ENCODE results near the gene BRD3OS.

The BRD3OS gene

GRCh38 chr9:134007150-134007549 lies 18.1 kb upstream of the BRD3OS start:
- DNase-seq, result no peak

DNA sequence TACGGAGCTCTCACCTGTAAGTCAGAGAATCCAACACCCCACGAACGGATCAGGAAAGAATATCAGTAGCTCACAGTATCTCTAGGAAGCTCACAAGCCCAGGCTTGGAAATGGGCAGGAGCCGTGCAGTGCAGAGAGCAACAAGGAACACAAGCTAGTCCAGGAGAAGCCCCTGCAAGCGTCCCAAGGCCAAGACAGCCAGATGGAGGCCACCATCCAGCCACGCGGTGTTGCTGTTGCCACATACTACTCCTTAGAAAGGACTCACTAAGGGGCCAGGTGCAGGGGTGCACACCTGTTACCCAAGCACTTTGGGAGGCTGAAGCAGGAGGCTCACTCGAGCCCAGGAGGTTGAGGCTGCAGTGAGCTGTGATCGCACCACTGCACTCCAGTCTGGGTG lies 17.7 kb upstream of the BRD3OS start:
- DNase-seq, result no peak

DNA sequence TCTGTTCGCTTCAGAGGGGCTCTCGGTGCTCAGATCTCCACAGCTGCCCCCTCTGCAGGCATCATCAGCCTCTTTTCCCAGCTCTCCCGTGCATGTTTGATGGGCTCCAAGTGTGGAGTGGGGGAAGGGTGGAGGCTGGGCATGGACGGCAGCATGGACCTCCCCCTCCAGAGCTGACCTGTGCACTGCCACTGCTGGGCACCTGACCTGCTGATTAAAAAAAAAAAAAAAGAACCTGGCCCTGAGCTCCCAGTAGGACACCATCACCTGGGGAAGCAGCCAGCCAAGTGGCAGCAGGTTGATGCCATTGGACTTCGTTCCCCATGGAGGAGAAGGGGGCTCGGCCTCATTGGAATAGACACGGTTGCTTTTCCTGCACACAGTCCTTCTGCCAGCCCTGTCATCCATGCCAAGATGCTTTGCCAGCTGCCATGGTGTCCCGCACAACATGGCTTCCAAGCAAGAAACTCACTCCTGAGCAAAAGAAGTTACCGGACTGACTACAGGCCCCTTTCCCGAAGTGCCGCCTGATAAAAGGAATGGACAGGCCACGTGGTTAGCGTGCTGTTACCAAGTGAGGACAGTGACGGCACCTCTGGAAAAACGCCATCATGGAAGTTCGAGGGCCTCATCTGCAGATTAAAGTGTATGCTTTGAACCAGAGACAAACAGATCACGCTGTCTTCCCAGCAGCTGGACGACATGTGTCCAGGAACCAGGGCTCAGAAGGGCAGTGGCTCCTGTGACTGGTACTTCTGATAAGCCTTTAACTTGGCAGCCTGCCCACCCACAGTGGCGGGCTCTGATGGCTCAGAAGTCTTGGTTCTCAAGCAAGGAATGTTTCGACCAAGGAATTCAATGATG lies 14.7 kb upstream of the BRD3OS start:
- DNase-seq, result no peak

DNA sequence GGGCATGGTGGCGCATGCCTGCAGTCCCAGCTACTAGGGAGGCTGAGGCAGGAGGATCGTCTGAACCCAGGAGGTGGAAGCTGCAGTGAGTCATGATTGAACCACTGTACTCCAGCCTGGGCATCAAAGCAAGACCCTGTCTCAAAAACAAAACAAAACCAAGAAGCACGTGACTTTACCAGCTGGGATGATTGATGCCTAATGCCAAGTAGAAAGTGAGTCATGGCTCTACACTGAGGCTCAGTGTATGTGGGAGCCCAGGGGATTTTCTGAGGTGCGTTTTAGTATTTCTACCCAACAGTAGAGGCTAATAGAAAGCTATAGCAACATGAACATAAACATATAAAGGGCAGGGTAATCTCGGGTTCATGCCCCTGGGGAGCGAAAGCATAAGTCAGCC lies 13.9 kb upstream of the BRD3OS start:
- DNase-seq, result no peak

- peak; percentile 34 for DNase-seq
Observed at GRCh38 chr9:134014946-134015345, 10.3 kb upstream of the BRD3OS start.

GRCh38 chr9:134024214-134024792 lies 978 bp upstream of the BRD3OS start:
- DNase-seq, result no peak

DNA sequence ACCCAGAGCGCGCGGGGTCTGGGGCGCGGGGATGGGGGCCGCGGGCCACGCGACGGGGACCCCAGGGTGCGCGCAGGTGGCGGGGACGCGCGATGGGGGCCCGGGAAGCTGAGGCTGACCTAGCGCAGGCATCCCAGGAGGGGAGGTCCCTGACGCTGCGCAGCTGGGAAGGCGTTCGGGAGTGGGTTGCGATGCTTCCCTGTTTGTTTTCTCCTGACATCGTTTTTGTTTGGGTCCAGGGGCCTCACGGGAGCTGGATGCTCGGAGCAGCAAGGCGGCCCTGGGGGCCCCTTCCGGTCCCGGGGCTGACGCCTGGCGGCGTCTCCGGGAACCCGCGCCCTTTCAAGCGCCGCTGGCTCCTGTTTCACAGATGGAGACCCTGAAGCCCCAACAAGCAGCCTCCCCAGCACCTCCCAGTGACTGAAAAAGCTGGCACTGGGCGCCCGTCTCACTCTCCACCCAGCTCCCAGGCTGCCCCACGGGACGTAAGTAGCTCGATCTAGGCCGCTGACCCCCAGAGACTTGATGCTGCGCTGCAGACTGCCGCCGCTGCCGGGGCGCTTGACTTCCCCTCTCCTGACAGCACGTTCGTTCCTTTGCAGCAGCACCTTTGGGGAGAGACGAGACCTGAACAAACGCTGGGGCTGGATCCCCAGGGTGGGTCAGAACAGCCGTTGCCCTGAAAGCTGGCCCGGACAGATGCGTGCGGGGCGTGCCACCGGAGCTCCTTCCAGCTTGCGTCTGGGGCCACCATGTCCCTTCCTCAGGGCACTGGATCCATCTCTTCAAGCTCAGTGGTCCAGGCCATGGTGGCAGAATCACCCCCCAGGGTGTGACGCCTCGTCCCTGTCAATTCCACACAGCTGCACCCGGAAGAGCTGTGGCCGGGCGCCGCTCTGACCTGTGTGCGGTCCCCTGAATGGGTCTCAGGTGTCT lies 593 bp downstream of the BRD3OS start:
- DNase-seq, result no peak

GRCh38 chr9:134026581-134026980 lies 1.3 kb downstream of the BRD3OS start:
- DNase-seq, result no peak

DNA sequence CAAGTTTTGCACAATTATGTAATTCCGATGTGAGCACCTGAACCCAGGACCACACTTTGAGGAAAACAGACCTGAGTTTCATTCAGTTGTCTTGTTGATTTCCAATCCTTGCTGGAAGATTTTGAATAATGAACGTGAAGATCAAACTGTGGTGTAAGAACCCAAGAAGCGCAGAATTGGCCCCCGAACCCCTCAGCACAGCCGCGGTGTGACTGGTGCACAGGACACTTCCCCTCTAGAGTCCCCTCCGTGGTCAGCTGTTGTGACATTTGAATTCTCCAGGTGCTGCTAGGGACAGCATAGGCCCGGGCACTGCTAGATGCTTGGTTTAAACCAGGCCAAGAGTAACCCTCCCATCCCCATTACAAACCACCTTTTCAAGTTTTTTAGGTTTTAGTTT lies 1.7 kb downstream of the BRD3OS start:
- DNase-seq, result no peak

DNA sequence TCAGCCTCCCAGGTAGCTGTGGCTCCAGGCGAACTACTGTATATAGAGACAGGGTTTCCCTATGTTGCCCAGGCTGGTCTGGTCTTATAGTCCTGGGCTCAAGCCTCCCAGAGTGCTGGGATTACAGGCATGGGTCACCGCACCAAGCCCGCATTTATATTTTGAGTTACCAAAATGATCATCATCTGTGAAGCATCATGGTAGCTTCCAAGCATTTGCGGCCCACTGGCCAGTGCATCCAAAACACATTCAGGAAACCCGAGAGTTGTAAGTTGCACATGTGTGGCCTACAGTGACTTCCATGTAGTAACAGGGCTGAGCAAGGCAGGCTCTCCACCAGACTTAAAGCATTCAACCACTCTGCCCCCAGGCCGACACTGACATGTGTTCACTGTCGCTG lies 2.3 kb downstream of the BRD3OS start:
- no peak for DNase-seq

GRCh38 chr9:134028076-134028475 lies 2.8 kb downstream of the BRD3OS start:
- DNase-seq, result no peak

DNA sequence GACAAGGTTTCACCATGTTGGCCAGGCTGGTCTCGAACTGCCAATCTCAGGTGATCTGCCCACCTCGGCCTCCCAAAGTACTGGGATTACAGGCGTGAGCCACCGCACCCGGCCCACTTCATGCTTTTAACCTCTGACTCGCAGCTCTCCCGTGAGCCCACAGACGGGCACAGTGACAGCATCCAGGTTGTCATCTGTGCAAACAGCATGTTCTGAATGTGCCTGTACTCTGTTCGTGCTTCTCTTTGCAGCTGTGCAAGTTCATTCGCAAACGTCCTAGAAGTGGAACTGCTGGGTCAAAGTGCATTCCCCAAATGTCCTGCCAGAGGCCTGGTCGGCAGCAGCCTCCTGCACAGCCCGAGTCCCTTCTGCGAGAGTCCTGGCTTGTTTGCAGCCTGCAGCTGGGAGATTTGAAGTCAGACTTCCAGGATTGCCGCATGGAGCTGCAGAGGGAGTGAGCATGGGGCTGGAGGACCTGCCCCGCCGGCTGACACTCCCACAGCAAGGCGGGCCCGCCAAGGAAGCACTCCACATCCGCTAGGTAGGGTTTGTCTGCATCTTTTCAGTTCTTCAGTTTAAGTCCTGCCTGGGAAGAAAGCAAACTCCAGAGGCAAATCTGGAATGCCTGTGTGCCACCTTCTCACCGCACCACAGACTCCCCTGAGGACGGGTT lies 3.4 kb downstream of the BRD3OS start:
- DNase-seq, result no peak

GRCh38 chr9:134029248-134030226 lies 4.3 kb downstream of the BRD3OS start:
- no peak for DNase-seq

DNA sequence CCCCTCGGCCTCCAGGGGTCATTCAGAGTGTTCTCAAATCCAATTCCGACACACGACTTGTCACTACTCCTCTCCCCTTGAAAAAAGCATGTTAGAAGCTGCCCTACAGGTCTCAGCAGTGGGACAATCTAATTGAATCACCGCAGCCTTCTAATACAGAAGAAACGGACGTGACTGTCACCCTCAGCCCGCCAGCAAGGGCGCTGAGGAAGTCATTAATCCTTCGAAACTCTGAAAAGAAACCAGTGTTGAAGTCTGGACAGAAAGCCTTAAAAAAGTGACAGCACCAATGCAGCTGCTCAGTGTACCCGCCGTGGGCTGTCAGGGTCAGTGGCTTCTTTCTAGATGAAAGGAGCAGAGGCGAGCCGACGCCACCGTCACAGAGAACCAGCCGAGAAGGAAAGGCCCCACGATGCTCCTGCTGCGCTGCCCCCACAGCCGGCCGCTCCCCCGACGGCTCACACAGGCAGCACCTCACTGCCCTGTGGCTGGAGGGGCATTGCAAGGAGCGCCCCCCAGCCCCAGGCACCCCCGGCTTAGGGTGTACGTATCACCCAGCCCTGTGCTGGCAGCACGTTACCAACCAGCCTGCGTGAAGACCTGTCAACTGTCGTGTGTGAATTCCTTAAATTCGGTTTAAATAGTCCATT lies 5.7 kb downstream of the BRD3OS start:
- no peak for DNase-seq

DNA sequence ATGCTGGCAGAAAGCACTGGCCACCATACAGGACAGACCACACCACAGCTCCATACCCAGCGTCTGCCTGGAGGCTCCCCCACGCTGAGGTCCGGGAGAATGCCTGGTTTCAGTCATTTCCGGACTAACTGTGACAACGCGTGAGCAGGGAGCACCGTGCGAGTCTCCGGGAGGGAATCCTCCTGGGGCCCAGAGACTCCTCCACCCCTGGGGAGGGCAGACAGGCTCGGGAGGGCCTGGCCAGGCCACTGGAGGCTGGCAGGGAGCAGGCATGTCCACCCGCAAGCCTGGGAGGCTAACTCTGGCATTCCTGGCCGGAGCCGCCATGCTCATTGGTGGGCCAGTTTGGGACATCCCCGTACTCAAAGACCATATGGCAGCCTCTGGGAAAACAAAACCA lies 6.5 kb downstream of the BRD3OS start:
- no peak for DNase-seq

DNA sequence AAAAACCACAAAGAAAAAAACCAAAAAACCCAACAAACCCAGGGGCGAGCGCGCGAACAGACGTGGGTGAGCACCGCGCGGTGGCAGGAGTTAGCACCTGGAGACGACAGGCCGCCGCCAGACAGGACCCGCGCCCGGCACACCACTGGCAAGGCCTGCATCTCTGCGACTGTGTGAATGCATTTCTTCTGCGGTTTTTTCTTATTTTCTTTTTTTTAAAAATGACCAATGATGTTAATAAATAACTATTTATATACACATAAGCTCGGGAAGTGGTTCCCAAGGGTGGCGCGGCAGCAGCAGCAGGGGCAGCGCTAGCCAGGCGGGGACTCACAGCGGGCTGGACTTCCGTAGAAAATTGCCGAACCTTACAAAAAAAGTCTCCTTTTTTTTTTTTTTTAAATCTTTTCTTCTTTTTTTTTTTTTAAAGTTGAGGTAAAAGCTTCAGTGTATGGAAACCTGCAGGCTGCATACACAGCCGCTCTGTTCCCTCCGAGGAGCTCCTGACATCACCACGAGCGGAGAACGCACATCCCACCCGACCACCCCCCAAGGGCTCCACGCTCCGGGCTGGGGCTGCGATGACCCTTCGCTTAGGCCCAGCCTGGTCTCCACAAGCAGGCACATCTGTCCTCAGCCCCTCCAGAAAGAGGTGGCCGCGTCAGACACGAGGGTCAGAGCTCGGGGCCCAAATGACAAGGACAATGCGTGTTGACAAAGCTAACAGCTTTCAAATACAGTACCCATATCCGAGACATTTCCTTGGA lies 7.4 kb downstream of the BRD3OS start:
- DNase-seq, result no peak

DNA sequence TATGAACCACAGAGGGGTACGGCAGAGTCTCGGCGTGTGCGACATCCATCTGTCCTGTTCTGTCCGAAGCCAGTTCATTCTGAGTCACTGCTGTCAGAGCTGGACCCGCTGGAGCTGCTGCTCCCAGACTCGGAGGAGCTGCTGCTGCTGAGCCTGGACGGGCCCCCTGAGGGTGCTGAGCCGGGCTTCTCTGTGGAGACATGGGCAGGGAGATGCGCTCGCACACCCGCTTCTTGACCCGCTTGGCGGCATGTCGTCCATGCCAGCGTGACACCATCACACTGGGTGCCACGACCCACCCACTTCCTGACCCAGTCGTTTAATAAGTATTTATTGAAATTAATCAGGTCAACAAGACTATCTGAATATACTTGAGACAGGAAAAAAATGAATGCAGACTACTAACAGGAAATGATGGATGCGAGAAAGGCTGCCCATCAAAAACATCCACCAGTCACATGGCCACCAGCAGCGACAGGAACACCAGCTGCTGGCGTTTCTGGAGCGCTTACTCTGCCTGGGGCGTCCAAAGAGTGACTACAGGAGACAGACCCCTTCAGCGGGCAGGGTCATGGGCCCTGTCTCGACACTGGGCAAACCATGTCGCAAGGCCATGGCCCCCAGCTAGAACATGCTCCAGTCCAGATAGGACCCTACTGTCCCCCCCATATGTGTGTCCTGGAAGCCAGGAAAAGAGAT lies 8.4 kb downstream of the BRD3OS start:
- no peak for DNase-seq

GRCh38 chr9:134034215-134035040 lies 9.1 kb downstream of the BRD3OS start:
- DNase-seq, result no peak
